ENCODE data around the gene INMT.

DNA sequence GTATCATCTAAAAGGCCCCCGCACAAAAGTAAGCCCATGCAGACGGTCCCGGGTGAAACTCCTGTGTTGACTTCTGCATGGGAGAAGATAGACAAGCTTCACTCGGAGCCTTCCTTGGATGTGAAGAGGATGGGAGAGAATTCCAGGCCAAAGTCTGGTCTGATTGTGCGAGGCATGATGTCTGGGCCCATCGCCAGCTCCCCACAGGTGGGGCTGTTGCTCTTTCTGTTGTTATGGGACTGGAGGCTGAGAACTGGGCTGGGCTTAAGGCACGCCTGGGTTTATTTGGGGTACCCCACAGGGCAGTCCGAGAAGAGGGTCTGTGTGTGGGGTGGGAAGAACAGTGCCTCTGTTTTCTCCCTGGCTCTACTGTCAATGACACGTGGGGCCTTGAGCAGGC lies 33.9 kb downstream of the INMT start:
- TF ChIP-seq CTCF (IDR thresholded peaks at IDR 0.05) (no peak), EP300 (IDR thresholded peaks at IDR 0.05) (no peak), POLR2A (IDR thresholded peaks at IDR 0.05) (no peak), POLR2AphosphoS5 (IDR thresholded peaks at IDR 0.05) (no peak)
